Liver (tissue), 9 donors: Measurements from ENCODE around the gene PRMT5. TPM values are rescaled to one million over a fixed set of nuclear protein-coding genes. Genes with fewer than 3 reads are reported as not detected.

Experiments
- DNase-seq: peaks from one replicate; pipeline ENCODE4 v3.0.0-alpha.2; 2017; ENCODE audit warnings: low spot score
- H3K27ac ChIP-seq, 2 donors: one replicate each; pipeline ENCODE4 v1.7.0; 2013; ENCODE audit warnings: inconsistent platforms in 2 of 2, low read length in 2 of 2, control low read depth in 1 of 2, low read depth in 1 of 2, mild to moderate bottlenecking in 1 of 2
- H3K27me3 ChIP-seq, 4 donors: one replicate each; pipeline versions ENCODE4 v1.6.1 to v1.7.0; 2013; ENCODE audit warnings: low read length in 3 of 4, inconsistent platforms in 1 of 4, mild to moderate bottlenecking in 1 of 4, moderate library complexity in 1 of 4; ENCODE audit not compliant: control insufficient read depth in 4 of 4, insufficient read depth in 4 of 4
- H3K36me3 ChIP-seq, 4 donors: one replicate each; pipeline versions ENCODE4 v1.6.1 to v1.7.0; 2013; ENCODE audit warnings: low read length in 3 of 4, mild to moderate bottlenecking in 3 of 4, low read depth in 1 of 4, moderate library complexity in 1 of 4; ENCODE audit not compliant: control insufficient read depth in 4 of 4, insufficient read depth in 3 of 4
- H3K4me1 ChIP-seq, 4 donors: one replicate each; pipeline versions ENCODE4 v1.6.1 to v1.7.0; 2013; ENCODE audit warnings: low read length in 3 of 4, mild to moderate bottlenecking in 3 of 4, moderate library complexity in 1 of 4; ENCODE audit not compliant: control insufficient read depth in 4 of 4, insufficient read depth in 4 of 4
- H3K4me3 ChIP-seq, 3 donors: one replicate each; pipeline versions ENCODE4 v1.6.1 to v1.7.0; 2013; ENCODE audit warnings: low read length in 3 of 3, control low read depth in 1 of 3, low read depth in 1 of 3, mild to moderate bottlenecking in 1 of 3
- H3K9ac ChIP-seq, 2 donors: one replicate each; pipeline ENCODE4 v1.7.0; 2013; ENCODE audit warnings: low read length in 2 of 2, mild to moderate bottlenecking in 2 of 2, moderate library complexity in 2 of 2, control low read depth in 1 of 2, low read depth in 1 of 2
- H3K9me3 ChIP-seq, 4 donors: one replicate each; pipeline versions ENCODE4 v1.6.1 to v1.7.0; 2013; ENCODE audit warnings: low read length in 3 of 4; ENCODE audit not compliant: control insufficient read depth in 4 of 4
- CTCF ChIP-seq: fragments of 150-350 bp; IDR thresholded peaks from 2 replicates; pipeline ENCODE4 v1.5.1; 2017; ENCODE audit warnings: improper control_type of control experiment, low read depth, low read length; ENCODE audit not compliant: missing input control
- EGR1 ChIP-seq, 2 donors: IDR thresholded peaks; 2 replicates each; pipeline ENCODE4 v1.6.1; 2016 to 2018; ENCODE audit warnings: antibody characterized with exemption in 2 of 2, low read depth in 2 of 2
- FOXA1 ChIP-seq: IDR thresholded peaks from 2 replicates; pipeline ENCODE4 v1.6.1; 2016; ENCODE audit warnings: antibody characterized with exemption
- GABPA ChIP-seq, 2 donors: IDR thresholded peaks in 1 of 2; conservative IDR thresholded peaks in 1 of 2; 2 replicates each; pipeline ENCODE4 v1.6.1; 2016; ENCODE audit warnings: antibody characterized with exemption in 2 of 2, mild to moderate bottlenecking in 1 of 2, moderate library complexity in 1 of 2
- HNF4A ChIP-seq, 2 donors: conservative IDR thresholded peaks; 2 replicates each; pipeline ENCODE4 v1.6.1; 2016; ENCODE audit warnings: antibody characterized with exemption in 2 of 2, mild to moderate bottlenecking in 2 of 2
- HNF4G ChIP-seq: IDR thresholded peaks from 2 replicates; pipeline ENCODE4 v1.6.1; 2016; ENCODE audit warnings: antibody characterized with exemption
- MAX ChIP-seq: IDR thresholded peaks from 2 replicates; pipeline ENCODE4 v1.6.1; 2016; ENCODE audit warnings: antibody characterized with exemption
- NR2F2 ChIP-seq: IDR thresholded peaks from 2 replicates; pipeline ENCODE4 v1.6.1; 2016; ENCODE audit warnings: antibody characterized with exemption
- REST ChIP-seq: IDR thresholded peaks from 2 replicates; pipeline ENCODE4 v1.6.1; 2016; ENCODE audit warnings: antibody characterized with exemption, mild to moderate bottlenecking
- RXRA ChIP-seq, 2 donors: IDR thresholded peaks; 2 replicates each; pipeline ENCODE4 v1.6.1; 2017 to 2018; ENCODE audit warnings: antibody characterized with exemption in 2 of 2, mild to moderate bottlenecking in 1 of 2
- TAF1 ChIP-seq: conservative IDR thresholded peaks from 2 replicates; pipeline ENCODE4 v1.6.1; 2016; ENCODE audit warnings: antibody characterized with exemption, mild to moderate bottlenecking
- YY1 ChIP-seq: IDR thresholded peaks from 2 replicates; pipeline ENCODE4 v1.6.1; 2016; ENCODE audit warnings: antibody characterized with exemption, mild to moderate bottlenecking
- WGBS: extraction: QIAGEN DNeasy Blood & Tissue Kit; methylation state at CpG from one replicate; pipeline ENCODE4 v1.1.7; 2013; 5-methylcytosine and 5-hydroxymethylcytosine counted together
- polyA plus RNA-seq, 2 donors: library from polyadenylated mRNA; stranded (reverse) in 1 of 2; unstranded in 1 of 2; fragments of 200-250 nt in 1 of 2; fragments of >200 nt in 1 of 2; fragmentation: Nextera tagmentation in 1 of 2; extraction: Ambion mirVana in 1 of 2; gene quantifications; one replicate each; pipeline versions ENCODE4 v1.2.1 to v1.2.3, GENCODE V29; 2013 to 2015
- total RNA-seq, 2 donors: library from RNA; depleted of rRNA; stranded (reverse); fragments of >200 nt; gene quantifications; one replicate each; pipeline ENCODE4 v1.2.3, GENCODE V29; 2014
- donor health status: healthy.
- donor health status: healthy.
- donor health status: healthy.
- donor health status: healthy.
- donor health status: healthy.

PRMT5 gene
- total and polyA plus RNA-seq, 4 donors: 14.1 to 28.2 (median 26.8) TPM

- H3K4me3 ChIP-seq: no peak overlapping the region
- H3K4me1 ChIP-seq: peaks cover 0 to 22% (median 13%) of the 10 kb centered on the region in 4 donors
- no peaks in the 10 kb centered on the region for H3K9me3 ChIP-seq
- TF ChIP-seq TAF1: no peak
- TF ChIP-seq REST: no peak
- TF ChIP-seq FOXA1: no peak
- no peak for TF ChIP-seq HNF4A (conservative IDR thresholded peaks at IDR 0.05)
- no peak for TF ChIP-seq RXRA (IDR thresholded peaks at IDR 0.05)
- TF ChIP-seq CTCF: no peak
- no peaks in the 10 kb centered on the region for H3K27me3 ChIP-seq
- no peak overlapping the region for H3K27ac ChIP-seq
- H3K36me3 ChIP-seq: no peaks in the 10 kb centered on the region
- no peak for DNase-seq
- 95% methylated on average over 3 of the region's 3 CpGs for WGBS
- no peak overlapping the region for H3K9ac ChIP-seq
Measured at GRCh38 chr14:22932146-22932545, 3.0 kb upstream of the PRMT5 start.

GRCh38 chr14:22929961-22930364 is 787 bp upstream of the PRMT5 start:
- DNase-seq: no peak
- Histone ChIP-seq H3K36me3 (peaks cover 0 to 11% (median 6%) of the 10 kb centered on the region in 4 donors), H3K9me3 (no peaks in the 10 kb centered on the region), H3K9ac (peak overlapping the region; percentile 29 to 38), H3K27ac (peak overlapping the region; percentile 79 to 81), H3K4me3 (peak overlapping the region; percentile 21 to 58 (median 43)), H3K4me1 (peaks cover 0 to 22% (median 13%) of the 10 kb centered on the region in 4 donors), H3K27me3 (no peaks in the 10 kb centered on the region)
- WGBS: 8% methylated on average over 2 of the region's 2 CpGs
- TF ChIP-seq GABPA (IDR thresholded peaks at IDR 0.05 in 1 of 2, conservative IDR thresholded peaks at IDR 0.05 in 1 of 2) (no peak), CTCF (no peak), NR2F2 (peak; percentile 3), MAX (no peak), YY1 (no peak), HNF4G (no peak), RXRA (IDR thresholded peaks at IDR 0.05) (no peak), REST (no peak), EGR1 (IDR thresholded peaks at IDR 0.05; ENCODE audit: low read depth in 2 of 2) (peak in 1 of 2 donors; percentile 20), TAF1 (no peak)
